ENCODE measurements around the gene EPHA6.

EPHA6 gene

DNA sequence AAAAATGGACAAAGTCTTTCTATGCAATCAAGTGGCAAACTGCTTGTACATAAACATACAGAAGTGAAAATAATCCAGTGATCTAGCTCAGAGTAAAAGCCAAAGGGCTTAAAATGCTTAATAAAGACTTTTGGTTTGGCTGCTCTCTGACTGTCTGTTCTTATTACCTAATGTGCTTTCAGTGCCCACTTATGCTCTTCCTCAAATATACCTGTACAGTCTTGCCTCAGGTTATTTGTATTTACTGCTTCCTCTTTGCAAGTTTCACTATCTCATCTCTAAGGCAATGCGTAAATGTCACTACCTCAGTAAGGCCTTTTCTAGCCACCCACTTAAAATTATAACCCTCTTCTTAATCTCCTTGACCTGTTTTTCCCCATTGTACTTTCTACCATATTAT, 171.8 kb downstream of the EPHA6 start:
- no peak overlapping the region for H3K4me3 ChIP-seq (ENCODE audit: low read depth, low read length)
- no peak for TF ChIP-seq CTCF (IDR thresholded peaks at IDR 0.05; ENCODE audit: borderline replicate concordance, insufficient read depth, low read depth, low read length)

DNA sequence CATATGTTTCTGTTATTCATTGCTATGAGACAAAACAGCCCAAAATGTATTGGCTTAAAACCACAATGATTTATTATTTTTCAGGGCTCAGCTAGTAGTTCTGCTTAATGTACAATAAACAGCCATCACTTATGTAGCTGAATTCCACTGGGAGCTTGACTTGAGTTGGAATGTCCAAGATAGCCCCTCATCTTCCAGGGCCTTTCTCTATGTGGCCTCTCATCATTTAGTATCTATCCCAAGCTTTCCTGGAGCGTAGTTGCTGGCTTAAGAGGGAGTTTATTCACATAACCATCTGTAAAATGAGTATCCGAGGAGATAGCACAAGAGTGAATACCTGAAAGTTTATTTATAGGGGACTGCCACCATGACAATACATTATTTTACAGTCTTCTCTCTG, 176.8 kb downstream of the EPHA6 start:
- TF ChIP-seq CTCF (IDR thresholded peaks at IDR 0.05; ENCODE audit: borderline replicate concordance, insufficient read depth, low read depth, low read length), result no peak
- no peak overlapping the region for H3K4me3 ChIP-seq (ENCODE audit: low read depth, low read length)

DNA sequence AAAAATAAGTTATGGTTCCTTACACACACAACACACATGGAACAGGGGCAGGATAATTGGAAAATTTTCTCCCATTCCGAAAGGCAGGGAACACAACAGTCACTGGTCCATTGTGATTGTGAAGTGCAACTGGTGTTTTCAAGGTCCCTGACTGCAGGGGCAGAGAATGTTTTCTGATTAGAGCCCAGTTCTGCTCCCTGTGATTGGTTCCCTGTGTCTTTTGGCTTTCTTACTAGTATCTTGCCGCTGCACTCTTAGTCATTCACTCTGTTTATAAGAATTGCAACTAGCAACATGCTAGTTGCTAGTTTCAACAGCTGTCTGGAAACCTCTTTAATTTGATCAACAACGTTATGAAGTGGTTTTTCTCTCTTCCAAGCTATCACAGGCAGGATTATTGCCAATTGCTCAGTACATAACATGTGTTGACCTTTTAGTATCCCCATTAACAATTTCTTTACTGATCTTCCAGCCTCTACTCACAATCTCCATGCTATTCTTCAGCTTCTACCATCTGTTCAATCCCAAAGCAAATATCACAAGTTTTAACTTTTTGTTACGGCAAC, 177.5 kb downstream of the EPHA6 start:
- no peak for TF ChIP-seq CTCF (IDR thresholded peaks at IDR 0.05; ENCODE audit: borderline replicate concordance, insufficient read depth, low read depth, low read length)
- no peak overlapping the region for H3K4me3 ChIP-seq (ENCODE audit: low read depth, low read length)

GRCh38 chr3:96994988-96995387, 180.6 kb downstream of the EPHA6 start:
- no peak overlapping the region for H3K4me3 ChIP-seq (ENCODE audit: low read depth, low read length)
- no peak for TF ChIP-seq CTCF (IDR thresholded peaks at IDR 0.05; ENCODE audit: borderline replicate concordance, insufficient read depth, low read depth, low read length)

DNA sequence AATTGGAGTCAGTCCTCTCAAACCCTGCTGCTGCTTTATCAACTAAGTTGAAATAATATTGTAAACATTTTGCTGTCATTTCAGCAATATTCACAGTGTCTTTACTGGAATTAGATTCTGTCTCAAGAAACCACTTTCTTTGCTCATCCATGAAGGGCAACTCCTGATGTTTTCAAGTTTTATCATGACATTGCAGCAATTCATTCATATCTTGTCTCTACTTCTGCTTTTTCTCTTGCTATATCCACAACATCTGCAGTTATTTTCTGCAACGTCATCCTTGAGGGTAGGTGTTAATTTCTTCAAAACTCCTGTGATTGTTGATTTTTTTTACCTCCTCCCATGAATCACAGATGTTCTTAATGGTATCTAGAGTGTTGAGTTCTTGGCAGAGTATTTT, 181.6 kb downstream of the EPHA6 start:
- TF ChIP-seq CTCF (IDR thresholded peaks at IDR 0.05; ENCODE audit: borderline replicate concordance, insufficient read depth, low read depth, low read length), result no peak
- no peak overlapping the region for H3K4me3 ChIP-seq (ENCODE audit: low read depth, low read length)

DNA sequence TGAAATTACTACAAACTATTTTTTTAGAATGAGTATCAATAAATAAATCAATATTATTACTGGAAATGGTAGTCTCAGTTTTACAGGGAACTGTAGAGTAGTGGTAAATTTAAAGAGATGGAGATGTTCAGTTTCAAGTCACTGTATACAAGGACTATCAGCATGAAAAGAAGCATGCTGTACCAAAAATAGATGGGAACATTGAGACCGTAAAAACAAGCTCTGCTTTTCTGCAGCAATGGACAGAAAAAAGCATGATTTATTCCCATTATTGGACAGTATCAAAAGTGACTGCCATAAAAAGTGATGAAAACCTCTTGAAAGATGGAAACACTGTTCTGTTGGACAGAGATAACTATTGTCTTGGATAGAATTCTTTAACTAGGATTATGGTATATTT, 187.2 kb downstream of the EPHA6 start:
- TF ChIP-seq CTCF (IDR thresholded peaks at IDR 0.05; ENCODE audit: borderline replicate concordance, insufficient read depth, low read depth, low read length), result no peak

GRCh38 chr3:97009427-97010019, 195.1 kb downstream of the EPHA6 start:
- no peak overlapping the region for H3K4me3 ChIP-seq (ENCODE audit: low read depth, low read length)
- no peak for TF ChIP-seq CTCF (IDR thresholded peaks at IDR 0.05; ENCODE audit: borderline replicate concordance, insufficient read depth, low read depth, low read length)

More for the DNA sequence above, 187.2 kb downstream of the EPHA6 start:
- no peak overlapping the region for H3K4me3 ChIP-seq (ENCODE audit: low read depth, low read length)

Data from GM12875 (cell line).